Cerebellar cortex (tissue), 1 donor: ENCODE measurements around the gene COX17.
"Not testable (repeated sequence)": the region's sequence is repeated elsewhere in the genome, so short reads cannot be mapped to it uniquely, and the experiment has no call there.

Experiments
- DNase-seq: peaks from one replicate; pipeline ENCODE4 v3.0.0-alpha.2; 2015; ENCODE audit warnings: low spot score

COX17 gene

DNA sequence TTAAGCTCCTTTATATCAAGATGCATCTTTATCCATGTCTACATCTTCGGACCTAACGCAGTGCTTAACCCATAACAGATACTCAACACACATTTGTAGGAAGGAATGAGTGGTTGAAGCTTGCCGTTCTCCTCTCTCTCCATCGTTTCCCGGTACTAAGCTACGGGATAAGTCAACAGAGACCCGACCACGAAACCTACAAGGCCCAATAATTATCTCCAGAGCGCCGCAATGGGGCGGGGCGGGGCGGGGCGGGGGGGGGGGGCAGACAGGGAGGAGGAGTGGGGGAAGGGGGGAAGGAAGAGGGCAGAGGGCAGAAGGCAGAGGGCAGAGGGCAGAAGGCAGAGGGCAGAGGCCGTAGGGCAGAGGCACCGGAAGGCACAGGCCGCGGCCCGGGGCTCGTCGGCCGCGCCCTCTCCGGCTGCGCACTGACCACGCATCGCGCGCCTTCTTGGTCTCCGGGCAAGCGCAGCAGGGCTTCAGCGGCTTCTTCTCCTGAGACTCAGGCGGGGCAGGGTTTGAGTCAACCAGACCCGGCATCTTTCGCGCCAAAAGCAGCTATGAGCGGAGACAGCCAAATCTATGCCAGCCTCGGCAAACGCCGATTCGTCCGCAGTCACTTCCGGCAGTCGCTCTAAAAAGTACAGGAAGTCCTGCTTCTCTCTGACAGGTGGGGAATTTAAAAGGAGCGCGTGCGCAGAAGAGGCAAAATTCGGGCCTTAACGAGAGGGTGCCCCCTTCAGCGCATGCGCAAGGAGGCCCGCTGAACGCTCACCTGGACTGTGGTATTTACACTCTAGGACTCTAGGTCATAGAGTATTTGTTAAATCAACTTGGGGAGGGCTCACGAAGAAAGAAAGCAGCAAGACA is at the start of gene COX17:
Gene COX17 (minus strand): TSS at position 636 of the 870 bp plus-strand sequence. CDS start 96 bp downstream, at position 540.
- DNase-seq = peak; percentile 98

GRCh38 chr3:119726909-119727308 is 49.7 kb upstream of the COX17 start:
- DNase-seq = no peak

DNA sequence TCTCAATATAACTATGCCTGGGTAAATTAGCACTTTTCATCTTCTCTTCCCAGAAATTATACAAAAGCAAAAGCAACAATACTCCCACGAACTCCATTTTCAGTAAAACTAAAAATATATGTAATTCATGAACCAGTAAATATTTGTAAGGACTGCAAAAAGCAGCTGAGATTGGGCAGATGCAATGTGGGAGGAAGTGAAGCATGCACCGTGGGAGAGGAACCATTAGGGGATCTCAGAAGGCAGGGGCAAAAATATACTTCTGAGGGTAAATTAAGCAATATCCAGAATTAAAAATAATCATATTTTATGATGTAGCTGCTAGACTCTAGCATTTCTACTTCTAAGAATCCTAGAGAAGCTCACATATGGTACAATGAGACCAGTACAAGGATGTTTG is 45.8 kb upstream of the COX17 start:
- no peak for DNase-seq

DNA sequence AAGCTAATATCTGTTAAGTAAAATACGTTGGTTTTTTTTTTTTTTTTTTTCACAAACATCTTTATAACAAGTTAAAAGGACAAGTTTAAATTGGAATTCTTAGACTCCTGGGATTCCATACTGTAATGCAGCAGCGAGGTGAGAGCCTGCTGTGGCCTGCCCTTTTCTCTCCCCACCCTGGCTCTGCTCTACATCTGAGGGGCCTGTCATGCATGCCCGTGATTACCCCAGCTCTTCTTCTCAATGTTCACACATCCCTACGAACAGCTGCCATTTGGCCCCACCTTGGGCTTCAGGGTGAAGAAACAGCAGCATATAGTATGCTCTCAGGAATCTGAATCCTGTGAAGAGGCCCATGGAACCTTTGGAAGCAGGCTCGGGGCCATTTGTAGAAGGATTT is 40.3 kb upstream of the COX17 start:
- DNase-seq = no peak

DNA sequence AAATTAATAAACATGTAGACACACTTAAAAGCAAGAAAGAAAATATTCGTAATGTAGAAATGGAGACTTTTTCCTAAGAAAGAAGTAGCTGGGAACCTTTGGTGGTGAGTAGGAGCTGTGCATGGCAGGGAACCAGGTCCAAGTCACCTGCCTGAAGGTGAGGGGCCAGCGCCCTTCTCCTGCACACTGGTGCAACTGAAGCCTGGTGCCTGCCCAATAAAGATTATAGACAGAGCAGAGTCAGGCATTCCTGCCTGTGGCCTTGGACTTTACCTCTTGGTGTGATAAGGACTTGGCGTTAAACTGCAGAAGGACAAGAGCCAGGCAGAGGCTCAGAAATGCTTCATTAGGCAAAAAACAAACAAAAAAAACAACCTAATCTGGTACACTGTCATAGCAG is 39.8 kb upstream of the COX17 start:
- no peak for DNase-seq

DNA sequence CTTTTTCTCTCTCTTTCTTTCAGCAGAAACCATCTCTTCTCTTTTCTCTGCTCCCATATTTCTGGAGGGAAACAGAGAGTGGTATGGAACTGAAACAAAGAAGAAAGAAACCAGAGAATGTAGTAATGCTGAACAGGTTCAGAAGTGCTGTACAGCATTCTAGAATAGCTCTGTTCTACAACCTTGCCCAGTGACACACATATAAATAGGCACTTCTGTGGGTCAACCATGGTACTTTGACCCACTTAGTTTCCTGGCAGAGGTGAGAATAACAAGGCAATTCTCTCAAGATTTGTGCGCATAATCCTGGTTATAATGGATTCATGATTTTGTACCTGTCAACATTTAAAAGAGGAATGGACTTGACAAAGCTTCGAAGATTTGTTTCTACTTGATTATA is 37.9 kb upstream of the COX17 start:
- no peak for DNase-seq

DNA sequence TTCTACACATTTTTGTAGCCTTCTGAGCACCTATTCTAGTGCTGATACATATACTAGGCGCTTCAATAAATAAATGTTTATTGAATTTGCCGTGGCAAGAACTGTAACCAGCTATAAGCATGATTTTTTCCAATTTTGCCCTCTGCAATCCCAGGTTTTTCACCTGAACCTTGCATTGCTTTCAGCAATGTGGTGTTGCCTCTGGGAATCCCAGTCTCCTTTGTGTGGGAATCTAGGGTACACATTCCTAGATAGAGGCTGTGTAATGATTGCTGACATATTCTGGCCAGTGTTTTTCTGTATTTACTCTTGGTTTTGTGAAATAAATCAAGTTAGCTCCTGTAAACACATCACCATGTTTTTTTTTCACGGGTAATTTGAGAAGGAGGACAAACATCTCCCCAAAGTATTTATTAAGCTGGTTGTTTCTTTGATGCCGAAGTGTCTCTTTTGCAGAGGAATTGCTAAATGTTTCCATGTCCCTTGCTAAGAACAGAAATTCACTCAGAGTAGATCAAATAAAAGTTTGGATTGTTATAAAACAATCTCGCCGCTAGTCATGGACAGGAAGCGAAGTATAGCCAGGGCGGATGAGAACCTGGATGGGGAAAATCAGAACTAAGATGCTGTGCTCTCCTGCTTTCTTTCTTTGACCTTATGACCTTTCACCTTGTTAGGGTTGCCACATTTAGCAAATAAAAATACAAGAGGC is 26.8 kb upstream of the COX17 start:
- peak; percentile 22 for DNase-seq

DNA sequence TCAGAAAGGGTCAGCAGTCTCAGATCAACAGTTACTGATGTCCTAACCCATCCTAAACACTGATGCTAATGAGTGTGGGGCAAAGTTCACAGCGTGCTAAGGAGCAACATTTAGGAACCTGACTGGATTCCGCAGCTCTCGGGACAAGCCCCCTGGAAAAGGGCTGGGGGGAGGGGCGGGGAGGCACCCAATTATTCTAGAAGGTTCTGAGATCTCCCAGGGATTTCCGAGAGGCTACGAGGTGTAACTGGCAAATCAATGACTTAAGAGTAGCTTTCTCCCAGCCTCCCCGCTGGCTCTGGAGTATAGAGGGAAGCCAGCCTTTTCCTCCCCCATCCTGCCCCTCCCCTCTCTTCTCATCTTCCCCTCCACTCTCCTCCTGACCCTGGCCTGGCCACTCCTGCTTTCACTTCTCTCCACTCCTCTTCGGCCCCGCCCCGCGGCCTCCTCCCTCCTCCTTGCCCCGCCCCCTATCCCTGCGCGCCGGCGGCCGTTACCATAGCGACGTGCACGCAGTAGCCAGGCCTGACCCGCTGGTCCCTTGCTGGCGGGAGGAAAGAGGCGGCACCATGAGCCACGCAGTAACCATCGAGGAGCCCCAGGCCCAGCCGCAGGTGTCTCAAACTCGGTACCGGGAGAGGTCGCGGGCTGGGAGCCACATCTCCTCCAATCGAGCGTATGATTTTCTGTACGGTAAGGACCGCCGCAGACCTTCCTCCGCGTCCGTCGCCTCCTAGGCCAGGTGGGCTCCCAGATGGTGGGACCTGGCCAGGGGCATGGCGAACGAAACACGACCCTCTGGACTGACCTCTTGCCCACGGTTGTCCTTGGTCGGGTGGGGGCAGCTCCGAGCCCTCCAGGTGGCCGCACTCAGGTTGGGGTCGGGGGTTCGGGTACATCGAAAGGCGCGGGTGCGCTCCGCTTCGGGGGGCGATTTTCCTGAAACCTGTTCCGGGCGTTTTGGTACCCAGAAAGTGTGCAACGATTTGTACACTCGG is 25.6 kb upstream of the COX17 start, which contains the start of gene CFAP91:
Gene CFAP91 (plus strand): TSS at position 493 of the 998 bp plus-strand sequence. CDS start 77 bp downstream, at position 570.
- peak; percentile 91 for DNase-seq

DNA sequence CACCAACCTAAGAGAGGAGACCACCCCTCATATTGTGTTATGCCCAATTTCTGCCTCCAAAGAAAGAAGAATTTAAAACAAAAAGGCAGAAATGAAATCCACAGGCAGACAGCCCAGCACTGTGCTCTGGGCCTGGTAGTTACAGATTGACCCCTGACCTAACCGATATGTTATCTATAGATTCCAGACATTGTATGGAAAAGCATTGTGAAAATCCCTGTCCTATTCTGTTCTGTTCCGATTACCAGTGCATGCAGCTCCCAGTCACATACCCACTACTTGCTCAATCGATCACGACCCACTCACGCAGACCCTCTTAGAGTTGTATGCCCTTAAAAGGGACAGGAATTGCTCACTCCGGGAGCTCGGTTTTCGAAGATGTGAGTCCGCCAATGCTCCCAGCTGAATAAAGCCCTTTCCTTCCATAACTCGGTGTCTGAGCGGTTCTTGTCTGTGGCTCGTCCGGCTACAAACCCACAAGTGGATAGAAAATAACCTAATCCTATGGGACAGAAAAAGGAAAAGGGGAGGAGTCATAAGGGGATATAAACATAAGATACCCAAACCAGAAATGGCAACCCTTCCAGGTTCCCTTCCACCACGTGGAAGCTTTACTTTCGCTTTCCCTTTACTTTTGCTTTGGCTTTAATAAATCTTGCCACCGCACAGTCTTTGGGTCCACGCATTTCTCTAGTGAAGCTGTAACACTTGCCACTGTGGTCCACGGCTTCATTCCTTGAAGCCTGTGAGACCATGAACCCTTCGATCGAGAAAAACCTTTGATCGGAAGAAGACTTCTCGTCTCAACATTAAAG is 23.9 kb upstream of the COX17 start:
- DNase-seq = no peak

GRCh38 chr3:119700269-119700919 is 23.2 kb upstream of the COX17 start:
- no peak for DNase-seq

DNA sequence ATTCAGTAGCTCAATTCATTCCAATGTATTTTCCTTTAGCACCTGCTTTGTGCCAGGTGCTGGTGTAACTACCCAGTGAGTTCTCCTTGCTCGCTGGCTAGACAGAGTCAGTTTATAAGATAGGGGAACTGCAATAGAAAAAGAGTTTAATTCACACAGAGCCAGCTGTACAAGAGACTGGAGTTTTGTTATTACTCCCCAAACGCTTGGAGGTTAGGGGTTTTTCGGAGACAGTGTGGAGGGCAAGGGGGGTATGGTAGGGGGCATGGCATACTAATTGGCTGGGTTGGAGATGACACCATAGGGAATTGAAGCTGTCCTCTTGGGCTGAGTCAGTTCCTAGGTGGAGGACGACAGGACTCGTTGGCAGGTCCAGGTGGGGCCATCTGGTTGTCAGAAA is 20.2 kb upstream of the COX17 start:
- DNase-seq = no peak

GRCh38 chr3:119695480-119695879 is 18.3 kb upstream of the COX17 start:
- no peak for DNase-seq

DNA sequence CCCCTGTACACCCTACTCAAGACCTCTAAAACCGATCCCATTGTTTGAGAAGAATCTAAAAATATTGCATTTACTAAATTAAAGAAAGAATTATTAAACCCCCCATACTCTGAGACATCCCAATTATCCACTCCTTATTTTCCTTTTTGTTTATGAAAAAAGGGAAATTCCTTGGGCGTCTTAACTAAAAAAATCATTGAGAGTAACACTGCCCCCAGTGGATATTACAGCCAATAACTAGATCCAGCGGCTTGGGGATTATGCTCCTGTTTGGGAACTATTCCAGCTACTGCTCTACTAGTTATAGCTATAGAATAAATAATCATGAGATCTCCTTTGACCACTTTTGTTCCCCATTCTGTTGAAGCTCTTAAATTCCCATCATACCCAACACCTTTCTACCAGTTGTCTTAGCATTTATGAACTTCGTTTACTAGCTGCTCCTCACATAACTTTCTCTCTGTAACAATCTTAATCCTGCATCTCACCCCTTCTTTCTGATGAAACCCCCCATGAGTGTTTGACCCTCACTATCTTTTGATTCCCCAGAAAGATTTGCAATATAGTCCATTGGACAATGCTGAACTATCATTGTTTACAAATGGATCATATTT is 12.9 kb upstream of the COX17 start:
- no peak for DNase-seq

- DNase-seq = no peak
Observed at GRCh38 chr3:119683421-119683820, 6.2 kb upstream of the COX17 start.

- DNase-seq = peak; percentile 26
Observed at GRCh38 chr3:119681279-119681678, 4.1 kb upstream of the COX17 start.

- DNase-seq = no peak
Observed at GRCh38 chr3:119679874-119680273, 2.7 kb upstream of the COX17 start.

DNA sequence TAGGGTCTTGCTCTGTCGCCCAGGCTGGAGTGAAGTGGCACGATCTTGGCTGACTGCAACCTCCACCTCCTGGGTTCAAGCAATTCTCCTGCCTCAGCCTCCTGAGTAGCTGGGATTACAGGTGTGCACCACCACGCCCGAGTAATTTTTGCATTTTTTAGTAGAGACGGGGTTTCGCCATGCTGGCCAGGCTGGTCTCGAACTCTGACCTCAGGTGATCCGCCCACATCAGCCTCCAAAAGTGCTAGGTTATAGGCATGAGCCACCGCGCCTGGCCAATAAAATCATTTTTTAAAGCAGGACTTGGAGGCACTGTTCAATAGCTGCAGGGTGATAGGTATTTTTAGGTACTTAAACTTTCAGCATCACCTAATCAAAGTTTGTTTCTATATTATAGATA is 1.0 kb upstream of the COX17 start:
- not testable (repeated sequence) for DNase-seq

GRCh38 chr3:119677641-119677934 is 382 bp upstream of the COX17 start:
- DNase-seq = no peak

DNA sequence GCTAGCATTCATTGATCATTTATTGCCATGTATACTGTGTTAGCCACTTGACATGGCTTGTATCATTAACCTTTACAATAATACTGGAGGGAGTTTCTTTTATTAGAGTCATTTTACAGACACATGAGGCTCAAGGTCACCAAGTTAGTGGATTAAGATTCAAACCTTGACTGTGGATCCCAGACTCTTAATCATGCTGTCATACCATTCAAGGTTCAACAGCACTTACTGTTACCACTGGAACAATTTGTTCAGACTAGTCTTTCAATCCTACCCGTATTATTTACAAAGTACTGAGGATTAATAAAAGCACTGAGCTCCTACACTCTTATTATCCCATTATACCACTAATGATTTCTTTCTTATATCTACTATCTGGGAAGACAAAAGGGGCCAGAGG is 1.2 kb downstream of the COX17 start:
- DNase-seq = no peak

- no peak for DNase-seq
Observed at GRCh38 chr3:119675188-119675874, 1.9 kb downstream of the COX17 start.
